Neural progenitor cell (in vitro differentiated cells): ENCODE measurements around the gene KRT20. TPM values are rescaled to one million over a fixed set of nuclear protein-coding genes. Genes with fewer than 3 reads are reported as not detected.

Experiments used
- DNase-seq: peaks from one replicate; pipeline ENCODE4 v3.0.0-alpha.2; 2016; ENCODE audit warnings: low spot score
- H2AFZ ChIP-seq: fragments of 200-600 bp; sonication (generic); replicated peaks from 2 replicates; pipeline ENCODE4 v1.6.1; 2016; ENCODE audit warnings: antibody characterized with exemption
- H3F3A ChIP-seq: fragments of 200-600 bp; sonication (generic); 2 replicates; pipeline ENCODE4 v1.6.1; 2016; ENCODE audit warnings: antibody characterized with exemption, low read depth
- H3K27ac ChIP-seq: fragments of 200-600 bp; sonication (generic); 2 replicates; pipeline ENCODE4 v1.5.1; 2016; ENCODE audit warnings: mild to moderate bottlenecking
- H3K27me3 ChIP-seq: fragments of 200-600 bp; sonication (generic); 2 replicates; pipeline ENCODE4 v1.6.1; 2016; ENCODE audit warnings: mild to moderate bottlenecking, moderate library complexity
- H3K36me3 ChIP-seq: fragments of 200-600 bp; sonication (generic); 2 replicates; pipeline ENCODE4 v1.5.1; 2016
- H3K4me1 ChIP-seq: fragments of 200-600 bp; sonication (generic); 2 replicates; pipeline ENCODE4 v1.6.1; 2016; ENCODE audit warnings: mixed run types
- H3K4me2 ChIP-seq: fragments of 200-600 bp; sonication (generic); 2 replicates; pipeline ENCODE4 v1.6.1; 2016
- H3K4me3 ChIP-seq: fragments of 200-600 bp; sonication (generic); 2 replicates; pipeline ENCODE4 v1.5.1; 2016
- H3K79me2 ChIP-seq: fragments of 200-600 bp; sonication (generic); 2 replicates; pipeline ENCODE4 v1.6.1; 2016; ENCODE audit warnings: low read depth
- H3K9ac ChIP-seq: fragments of 200-600 bp; sonication (generic); 2 replicates; pipeline ENCODE4 v1.6.1; 2016
- H3K9me3 ChIP-seq: fragments of 200-600 bp; sonication (generic); 2 replicates; pipeline ENCODE4 v1.5.1; 2016; ENCODE audit warnings: low read depth
- H4K20me1 ChIP-seq: fragments of 200-600 bp; sonication (generic); 2 replicates; pipeline ENCODE4 v1.6.1; 2016; ENCODE audit warnings: low read depth
- H3K27ac Mint-ChIP-seq: 3 replicates; pipeline ENCODE4 v1.8.0; 2021; ENCODE audit warnings: mixed read lengths
- H3K27me3 Mint-ChIP-seq: 2 replicates; pipeline ENCODE4 v1.8.0; 2022; ENCODE audit warnings: low read depth, mild to moderate bottlenecking, inconsistent platforms, moderate library complexity, mixed read lengths; ENCODE audit not compliant: insufficient read depth
- H3K36me3 Mint-ChIP-seq: 3 replicates; pipeline ENCODE4 v1.8.0; 2021; ENCODE audit warnings: mixed read lengths
- H3K4me1 Mint-ChIP-seq: 3 replicates; pipeline ENCODE4 v1.8.0; 2021; ENCODE audit warnings: mixed read lengths
- H3K4me3 Mint-ChIP-seq: 3 replicates; pipeline ENCODE4 v1.8.0; 2021; ENCODE audit warnings: mild to moderate bottlenecking, moderate library complexity, mixed read lengths
- H3K9me3 Mint-ChIP-seq: 3 replicates; pipeline ENCODE4 v1.8.0; 2020; ENCODE audit warnings: mixed read lengths
- EZH2 ChIP-seq: fragments of 200-600 bp; sonication (generic); IDR thresholded peaks from 2 replicates; pipeline ENCODE4 v1.6.1; 2017; ENCODE audit warnings: antibody characterized with exemption, mild to moderate bottlenecking, moderate library complexity
- EZH2phosphoT487 ChIP-seq: fragments of 200-600 bp; sonication (generic); IDR thresholded peaks from 2 replicates; pipeline ENCODE4 v1.6.1; 2017; ENCODE audit warnings: antibody characterized with exemption
- total RNA-seq: library from RNA; depleted of rRNA; stranded (reverse); fragments of >200 nt; gene quantifications from 2 replicates; pipeline ENCODE4 v1.2.3, GENCODE V29; 2015; ENCODE audit warnings: low replicate concordance
- TF ChIP-seq, protein P1 (sequence below): fragments of 200-600 bp; sonication (generic); IDR thresholded peaks from 2 replicates; pipeline ENCODE4 v1.5.1; 2017; ENCODE audit warnings: antibody characterized with exemption, mild to moderate bottlenecking

The KRT20 gene
- total RNA-seq, 1 donor from 2014 or later, result not detected

DNA sequence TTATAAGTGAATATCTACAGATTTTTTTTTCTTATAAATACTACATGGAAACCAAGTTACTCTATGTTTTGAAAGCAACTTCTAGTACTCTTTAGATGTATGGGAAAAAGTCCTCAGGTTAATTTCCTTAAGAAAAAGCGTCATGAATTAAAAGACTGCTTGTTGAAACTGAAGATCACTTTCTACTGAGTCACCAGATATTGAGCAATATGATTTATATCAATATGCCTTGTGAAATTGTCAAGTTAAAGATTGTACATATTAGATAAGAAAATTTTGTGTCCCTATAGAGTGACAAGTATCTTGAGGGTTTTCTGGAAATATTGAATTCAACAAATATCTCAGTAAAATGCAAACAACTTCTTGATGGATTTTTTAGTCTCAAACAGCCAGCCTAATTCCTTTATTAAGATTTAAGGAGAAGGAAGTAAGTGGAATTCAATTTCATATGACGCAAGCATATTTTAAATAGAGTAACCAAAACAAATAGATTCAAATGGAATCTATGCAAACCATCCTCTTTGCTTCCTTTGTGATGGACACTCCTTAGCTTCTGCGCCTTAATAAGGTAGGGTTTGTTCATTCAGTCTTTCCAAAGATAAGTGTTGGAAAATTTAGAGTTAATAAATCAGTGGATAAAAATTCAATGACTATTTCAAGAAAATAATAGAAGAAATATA is 34.6 kb downstream of the KRT20 start:
- TF ChIP-seq EZH2, result no peak
- TF ChIP-seq, protein P1, sequence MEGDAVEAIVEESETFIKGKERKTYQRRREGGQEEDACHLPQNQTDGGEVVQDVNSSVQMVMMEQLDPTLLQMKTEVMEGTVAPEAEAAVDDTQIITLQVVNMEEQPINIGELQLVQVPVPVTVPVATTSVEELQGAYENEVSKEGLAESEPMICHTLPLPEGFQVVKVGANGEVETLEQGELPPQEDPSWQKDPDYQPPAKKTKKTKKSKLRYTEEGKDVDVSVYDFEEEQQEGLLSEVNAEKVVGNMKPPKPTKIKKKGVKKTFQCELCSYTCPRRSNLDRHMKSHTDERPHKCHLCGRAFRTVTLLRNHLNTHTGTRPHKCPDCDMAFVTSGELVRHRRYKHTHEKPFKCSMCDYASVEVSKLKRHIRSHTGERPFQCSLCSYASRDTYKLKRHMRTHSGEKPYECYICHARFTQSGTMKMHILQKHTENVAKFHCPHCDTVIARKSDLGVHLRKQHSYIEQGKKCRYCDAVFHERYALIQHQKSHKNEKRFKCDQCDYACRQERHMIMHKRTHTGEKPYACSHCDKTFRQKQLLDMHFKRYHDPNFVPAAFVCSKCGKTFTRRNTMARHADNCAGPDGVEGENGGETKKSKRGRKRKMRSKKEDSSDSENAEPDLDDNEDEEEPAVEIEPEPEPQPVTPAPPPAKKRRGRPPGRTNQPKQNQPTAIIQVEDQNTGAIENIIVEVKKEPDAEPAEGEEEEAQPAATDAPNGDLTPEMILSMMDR, result no peak
- H3K27ac Mint-ChIP-seq, result no peak overlapping the region
- H3K27ac ChIP-seq, result no peak overlapping the region
- H3F3A ChIP-seq, result no peaks in the 10 kb centered on the region
- no peaks in the 10 kb centered on the region for H3K36me3 ChIP-seq
- H3K4me3 Mint-ChIP-seq, result no peak overlapping the region
- H3K4me1 Mint-ChIP-seq, result no peaks in the 10 kb centered on the region
- H3K36me3 Mint-ChIP-seq, result no peaks in the 10 kb centered on the region
- peaks cover 3% of the 10 kb centered on the region for H3K27me3 Mint-ChIP-seq
- no peaks in the 10 kb centered on the region for H4K20me1 ChIP-seq
- no peak overlapping the region for H3K4me2 ChIP-seq
- H3K4me3 ChIP-seq, result no peak overlapping the region
- H2AFZ ChIP-seq, result no peak overlapping the region
- peaks cover 6% of the 10 kb centered on the region for H3K4me1 ChIP-seq
- no peak overlapping the region for H3K9ac ChIP-seq
- no peaks in the 10 kb centered on the region for H3K9me3 Mint-ChIP-seq
- no peaks in the 10 kb centered on the region for H3K9me3 ChIP-seq
- peaks cover 5% of the 10 kb centered on the region for H3K27me3 ChIP-seq
- no peak for DNase-seq
- H3K79me2 ChIP-seq, result no peaks in the 10 kb centered on the region

DNA sequence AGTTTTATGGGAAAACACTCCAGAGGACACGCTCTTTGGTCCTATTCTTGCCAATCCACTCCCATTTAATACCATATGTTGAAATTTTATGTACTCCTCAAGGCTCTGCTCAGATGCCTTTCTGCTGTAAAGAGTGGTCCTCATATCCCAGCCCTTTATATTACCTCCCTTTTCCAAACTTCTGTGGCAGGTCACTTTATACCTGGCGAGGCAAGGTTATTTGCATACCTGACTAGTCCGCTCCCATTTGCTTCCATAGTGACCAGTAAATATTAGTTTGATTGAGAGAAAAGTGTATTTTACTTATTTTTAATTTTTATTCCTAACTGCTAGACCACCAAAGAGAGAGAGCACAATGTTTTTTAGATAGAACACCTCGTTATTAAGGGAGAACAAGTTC is 35.3 kb downstream of the KRT20 start:
- Histone ChIP-seq H3K9ac (no peak overlapping the region), H2AFZ (no peak overlapping the region), H4K20me1 (no peaks in the 10 kb centered on the region), H3K36me3 (no peaks in the 10 kb centered on the region), H3K4me2 (no peak overlapping the region), H3K79me2 (no peaks in the 10 kb centered on the region), H3K4me1 (peaks cover 6% of the 10 kb centered on the region), H3K27me3 (peaks cover 12% of the 10 kb centered on the region), H3K27ac (no peak overlapping the region), H3K9me3 (no peaks in the 10 kb centered on the region), H3F3A (no peaks in the 10 kb centered on the region), H3K4me3 (no peak overlapping the region)
- no peak for TF ChIP-seq EZH2
- no peak for TF ChIP-seq EZH2phosphoT487
- TF ChIP-seq, protein P1, result no peak
- Mint-ChIP-seq H3K9me3 (no peaks in the 10 kb centered on the region), H3K36me3 (no peaks in the 10 kb centered on the region), H3K4me1 (no peaks in the 10 kb centered on the region), H3K27me3 (peaks cover 3% of the 10 kb centered on the region), H3K27ac (no peak overlapping the region), H3K4me3 (no peak overlapping the region)
- DNase-seq, result no peak

DNA sequence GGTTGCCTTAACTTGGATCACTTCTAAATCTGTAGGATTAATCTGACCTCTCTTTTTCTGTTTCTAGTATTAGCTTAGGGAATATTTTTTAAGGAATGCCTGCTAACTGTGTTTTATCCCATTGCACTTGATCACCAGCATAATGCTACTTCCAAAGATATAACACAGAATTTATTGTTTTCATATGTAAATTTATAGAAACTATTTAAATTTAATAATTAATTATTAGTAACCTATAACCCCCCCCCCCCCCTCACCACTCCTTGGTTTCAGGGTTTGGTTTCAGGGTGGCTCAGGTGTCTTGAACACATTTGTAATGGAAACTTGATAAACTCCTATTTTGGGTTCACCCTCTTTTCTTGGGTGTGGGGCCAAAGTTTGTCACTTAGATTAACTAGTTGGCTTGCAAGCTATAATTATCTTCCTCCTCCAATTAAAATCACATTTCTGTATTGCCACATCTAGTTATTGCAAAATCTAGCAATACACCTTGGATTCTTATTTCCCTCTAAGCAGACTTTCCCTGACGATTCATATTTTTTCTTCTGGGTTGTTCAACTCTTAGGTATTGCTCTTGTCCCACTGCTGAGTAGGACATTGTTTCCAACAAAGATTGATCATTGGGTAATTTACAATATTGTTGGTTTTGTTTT is 36.3 kb downstream of the KRT20 start:
- no peak overlapping the region for H3K27ac Mint-ChIP-seq
- Histone ChIP-seq H3K4me2 (no peak overlapping the region), H3K9me3 (no peaks in the 10 kb centered on the region), H3F3A (no peaks in the 10 kb centered on the region), H3K79me2 (no peaks in the 10 kb centered on the region), H3K4me3 (no peak overlapping the region), H2AFZ (no peak overlapping the region), H4K20me1 (no peaks in the 10 kb centered on the region), H3K27ac (no peak overlapping the region), H3K36me3 (no peaks in the 10 kb centered on the region), H3K9ac (no peak overlapping the region), H3K27me3 (peaks cover 18% of the 10 kb centered on the region), H3K4me1 (peaks cover 6% of the 10 kb centered on the region)
- peaks cover 3% of the 10 kb centered on the region for H3K27me3 Mint-ChIP-seq
- no peak overlapping the region for H3K4me3 Mint-ChIP-seq
- no peak for DNase-seq
- H3K36me3 Mint-ChIP-seq, result no peaks in the 10 kb centered on the region
- TF ChIP-seq, protein P1, result no peak
- TF ChIP-seq EZH2 (no peak), EZH2phosphoT487 (no peak)
- no peaks in the 10 kb centered on the region for H3K9me3 Mint-ChIP-seq
- H3K4me1 Mint-ChIP-seq, result no peaks in the 10 kb centered on the region
